GM18867 (cell line): ENCODE data around the gene CD200R1L.
A peak's percentile ranks its signal among the peaks of the same experiment; 100 is the strongest.

Experiments
- ATAC-seq: cut with Tn5 transposase; IDR thresholded peaks from one replicate; pipeline ENCODE4 v1.9.1; 2021; ENCODE audit warnings: mild to moderate bottlenecking, moderate library complexity; ENCODE audit not compliant: unreplicated experiment

Gene CD200R1L

DNA sequence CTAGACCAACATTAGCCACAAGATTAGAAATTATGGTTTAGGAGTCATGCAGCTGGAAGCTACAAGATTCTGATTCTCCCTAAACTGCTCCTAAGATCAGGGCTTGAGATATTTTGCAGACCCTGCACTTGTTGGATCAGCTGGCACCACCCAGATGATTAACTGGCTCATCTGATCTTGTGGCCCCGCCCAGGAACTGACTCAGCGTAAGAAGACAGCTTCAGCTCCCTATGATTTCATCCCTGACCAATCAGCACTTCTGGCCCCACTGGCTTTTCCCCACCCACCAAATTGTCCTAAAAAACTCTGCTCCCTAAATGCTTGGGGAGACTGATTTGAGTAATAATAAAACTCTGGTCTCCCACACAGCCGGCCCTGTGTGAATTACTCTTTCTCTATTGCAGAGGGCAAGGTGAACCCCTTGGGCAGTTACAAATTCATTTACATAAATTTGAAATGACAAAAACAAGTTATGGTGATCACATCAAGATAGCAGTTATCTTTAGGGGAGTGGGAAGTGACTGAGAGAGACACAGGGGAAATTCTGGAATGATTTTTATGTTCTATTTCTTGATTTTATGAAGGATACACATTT, 76.5 kb downstream of the CD200R1L start:
- no peak for ATAC-seq

DNA sequence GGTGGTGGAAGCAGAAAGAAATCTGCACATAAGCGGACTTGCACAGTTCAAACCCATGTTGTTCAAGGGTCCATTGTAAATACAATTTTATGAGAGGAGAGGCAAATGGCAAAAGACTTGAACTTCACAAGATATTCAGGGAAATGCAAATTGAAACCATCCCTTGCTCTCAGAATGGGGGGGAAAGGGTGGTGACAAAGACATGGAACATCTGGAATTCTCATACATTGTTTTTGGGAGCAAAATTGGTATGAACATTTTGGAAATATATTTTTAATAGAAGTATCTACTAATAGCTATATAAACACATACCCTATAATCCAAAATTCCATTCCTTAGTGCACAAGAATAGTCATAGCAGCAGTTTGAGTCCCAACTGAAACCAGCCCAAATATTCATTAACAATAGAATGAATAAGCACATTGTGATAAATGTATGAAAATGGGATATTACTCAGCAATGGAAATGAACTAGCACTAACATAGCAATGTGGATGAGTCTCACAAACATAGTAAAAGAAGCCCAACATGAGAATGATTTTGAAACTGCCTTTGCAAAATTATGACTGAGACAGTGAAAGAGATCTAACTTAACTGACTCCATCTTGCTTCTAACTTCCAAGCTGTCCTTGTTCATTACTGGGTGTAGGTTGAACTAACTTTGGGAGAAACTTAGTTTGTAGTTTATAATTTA, 77.2 kb downstream of the CD200R1L start:
- no peak for ATAC-seq

GRCh38 chr3:112767777-112768176, 78.9 kb downstream of the CD200R1L start:
- ATAC-seq, result no peak

DNA sequence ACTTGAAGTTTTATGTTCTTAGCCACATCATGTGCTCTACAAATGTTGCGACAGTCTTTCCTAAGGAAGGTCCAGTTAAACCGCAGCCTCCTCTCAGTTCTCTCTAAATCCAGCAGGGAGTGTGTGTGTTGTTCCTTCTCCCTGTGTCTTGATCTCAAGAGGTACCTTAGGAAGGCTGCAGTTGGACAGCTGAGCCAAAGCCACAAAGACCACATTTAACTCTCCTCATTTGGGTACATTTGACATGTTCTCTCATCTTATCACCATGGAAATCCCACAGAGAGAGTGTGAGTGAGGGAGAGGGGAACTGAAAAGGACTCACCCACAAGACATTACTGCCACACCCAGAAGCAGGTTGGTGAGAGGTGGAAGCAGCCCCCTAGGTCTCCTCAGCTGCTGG, 79.5 kb downstream of the CD200R1L start:
- ATAC-seq, result peak; percentile 63
